Hepatocyte (in vitro differentiated cells): ENCODE data around the gene SEMA5A. TPM values are rescaled to one million over a fixed set of nuclear protein-coding genes. Genes with fewer than 3 reads are reported as not detected.

ENCODE experiments used
- DNase-seq: peaks from one replicate; pipeline ENCODE4 v3.0.0-alpha.2; 2016; ENCODE audit warnings: low spot score
- H2AFZ ChIP-seq: fragments of 200-600 bp; sonication (generic); 2 replicates; pipeline ENCODE4 v1.6.0; 2016; ENCODE audit warnings: antibody characterized with exemption, mild to moderate bottlenecking
- H3K27ac ChIP-seq: fragments of 200-600 bp; sonication (generic); 2 replicates; pipeline ENCODE4 v1.5.1; 2016; ENCODE audit warnings: mild to moderate bottlenecking
- H3K27me3 ChIP-seq: fragments of 200-600 bp; sonication (generic); 2 replicates; pipeline ENCODE4 v1.6.1; 2016
- H3K36me3 ChIP-seq: fragments of 200-600 bp; sonication (generic); replicated peaks from 2 replicates; pipeline ENCODE4 v1.5.1; 2016; ENCODE audit warnings: low read depth; ENCODE audit not compliant: insufficient read depth
- H3K4me1 ChIP-seq: fragments of 200-600 bp; sonication (generic); 2 replicates; pipeline ENCODE4 v1.5.1; 2016; ENCODE audit warnings: mild to moderate bottlenecking, moderate library complexity; ENCODE audit not compliant: insufficient read depth
- H3K4me2 ChIP-seq: fragments of 200-600 bp; sonication (generic); 2 replicates; pipeline ENCODE4 v1.6.0; 2016
- H3K4me3 ChIP-seq: fragments of 200-600 bp; sonication (generic); 2 replicates; pipeline ENCODE4 v1.5.1; 2016; ENCODE audit warnings: mild to moderate bottlenecking
- H3K79me2 ChIP-seq: fragments of 200-600 bp; sonication (generic); 2 replicates; pipeline ENCODE4 v1.6.0; 2017; ENCODE audit warnings: mild to moderate bottlenecking
- H3K9me2 ChIP-seq: fragments of 200-600 bp; sonication (generic); replicated peaks from 2 replicates; pipeline ENCODE4 v1.6.0; 2017; ENCODE audit warnings: mild to moderate bottlenecking; ENCODE audit not compliant: insufficient read depth
- H3K9me3 ChIP-seq: fragments of 200-600 bp; sonication (generic); 2 replicates; pipeline ENCODE4 v1.5.1; 2016; ENCODE audit warnings: low read depth, mild to moderate bottlenecking
- H4K20me1 ChIP-seq: fragments of 200-600 bp; sonication (generic); 2 replicates; pipeline ENCODE4 v1.6.0; 2016; ENCODE audit warnings: mild to moderate bottlenecking; ENCODE audit not compliant: insufficient read depth, poor library complexity, severe bottlenecking
- EZH2 ChIP-seq: fragments of 200-600 bp; sonication (generic); IDR thresholded peaks from 2 replicates; pipeline ENCODE4 v1.6.1; 2016; ENCODE audit warnings: antibody characterized with exemption, mild to moderate bottlenecking, borderline replicate concordance
- EZH2phosphoT487 ChIP-seq: fragments of 200-600 bp; sonication (generic); IDR thresholded peaks from one replicate; pipeline ENCODE4 v1.6.1; 2018; ENCODE audit warnings: antibody characterized with exemption, mild to moderate bottlenecking, low read depth, moderate library complexity; ENCODE audit not compliant: unreplicated experiment, severe bottlenecking
- WGBS: methylation state at CpG from one replicate; pipeline ENCODE4 v1.1.6; 2016; ENCODE audit warnings: low lambda C conversion rate; ENCODE audit errors: missing lambda C conversion rate; 5-methylcytosine and 5-hydroxymethylcytosine counted together
- polyA plus RNA-seq: library from polyadenylated mRNA; unstranded; fragments of >200 nt; fragmentation: Nextera tagmentation; extraction: Ambion mirVana; gene quantifications from 2 replicates; pipeline ENCODE4 v1.2.1, GENCODE V29; 2016
- total RNA-seq: library from RNA; depleted of rRNA; stranded (reverse); fragments of >200 nt; gene quantifications from 2 replicates; pipeline ENCODE4 v1.2.3, GENCODE V29; 2014
- TF ChIP-seq, protein P1 (sequence below): fragments of 200-600 bp; sonication (generic); IDR thresholded peaks from 2 replicates; pipeline ENCODE4 v1.5.1; 2016; ENCODE audit warnings: antibody characterized with exemption, mild to moderate bottlenecking; ENCODE audit not compliant: poor library complexity

SEMA5A gene
- total and polyA plus RNA-seq, 2 experiments from 2014 or later: 10.7 to 21.7 TPM

DNA sequence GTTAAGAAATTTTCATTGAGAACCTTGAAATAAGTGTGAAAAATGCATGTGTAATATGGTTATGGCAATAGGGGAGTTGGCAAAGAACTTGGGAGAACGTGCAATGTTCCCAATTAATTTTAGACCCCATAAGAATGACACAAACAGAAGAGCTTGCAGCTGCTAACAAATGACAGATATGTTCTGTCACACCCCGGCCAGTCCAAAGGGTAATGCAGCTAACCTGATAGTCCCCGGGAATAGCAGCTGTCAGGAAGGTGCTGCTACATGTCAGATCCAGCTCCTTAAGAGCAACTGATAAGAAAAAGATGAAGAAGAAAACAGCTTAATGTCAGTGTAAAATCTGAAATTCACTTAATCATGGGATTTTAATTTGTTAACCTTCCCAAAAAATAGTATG, 30.4 kb downstream of the SEMA5A start:
- H3K9me3 ChIP-seq: no peaks in the 10 kb centered on the region
- H4K20me1 ChIP-seq: no peaks in the 10 kb centered on the region
- no peak overlapping the region for H3K4me2 ChIP-seq
- peak; percentile 17 for DNase-seq
- 21% methylated on average over 3 of the region's 3 CpGs for WGBS
- no peak for TF ChIP-seq EZH2
- TF ChIP-seq, protein P1, sequence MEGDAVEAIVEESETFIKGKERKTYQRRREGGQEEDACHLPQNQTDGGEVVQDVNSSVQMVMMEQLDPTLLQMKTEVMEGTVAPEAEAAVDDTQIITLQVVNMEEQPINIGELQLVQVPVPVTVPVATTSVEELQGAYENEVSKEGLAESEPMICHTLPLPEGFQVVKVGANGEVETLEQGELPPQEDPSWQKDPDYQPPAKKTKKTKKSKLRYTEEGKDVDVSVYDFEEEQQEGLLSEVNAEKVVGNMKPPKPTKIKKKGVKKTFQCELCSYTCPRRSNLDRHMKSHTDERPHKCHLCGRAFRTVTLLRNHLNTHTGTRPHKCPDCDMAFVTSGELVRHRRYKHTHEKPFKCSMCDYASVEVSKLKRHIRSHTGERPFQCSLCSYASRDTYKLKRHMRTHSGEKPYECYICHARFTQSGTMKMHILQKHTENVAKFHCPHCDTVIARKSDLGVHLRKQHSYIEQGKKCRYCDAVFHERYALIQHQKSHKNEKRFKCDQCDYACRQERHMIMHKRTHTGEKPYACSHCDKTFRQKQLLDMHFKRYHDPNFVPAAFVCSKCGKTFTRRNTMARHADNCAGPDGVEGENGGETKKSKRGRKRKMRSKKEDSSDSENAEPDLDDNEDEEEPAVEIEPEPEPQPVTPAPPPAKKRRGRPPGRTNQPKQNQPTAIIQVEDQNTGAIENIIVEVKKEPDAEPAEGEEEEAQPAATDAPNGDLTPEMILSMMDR: no peak
- no peak for TF ChIP-seq EZH2phosphoT487
- H3K36me3 ChIP-seq: no peaks in the 10 kb centered on the region
- H3K27me3 ChIP-seq: no peaks in the 10 kb centered on the region
- no peaks in the 10 kb centered on the region for H3K79me2 ChIP-seq
- no peak overlapping the region for H3K27ac ChIP-seq
- no peaks in the 10 kb centered on the region for H3K9me2 ChIP-seq
- peaks cover 4% of the 10 kb centered on the region for H3K4me1 ChIP-seq
- H3K4me3 ChIP-seq: no peak overlapping the region
- H2AFZ ChIP-seq: no peak overlapping the region

DNA sequence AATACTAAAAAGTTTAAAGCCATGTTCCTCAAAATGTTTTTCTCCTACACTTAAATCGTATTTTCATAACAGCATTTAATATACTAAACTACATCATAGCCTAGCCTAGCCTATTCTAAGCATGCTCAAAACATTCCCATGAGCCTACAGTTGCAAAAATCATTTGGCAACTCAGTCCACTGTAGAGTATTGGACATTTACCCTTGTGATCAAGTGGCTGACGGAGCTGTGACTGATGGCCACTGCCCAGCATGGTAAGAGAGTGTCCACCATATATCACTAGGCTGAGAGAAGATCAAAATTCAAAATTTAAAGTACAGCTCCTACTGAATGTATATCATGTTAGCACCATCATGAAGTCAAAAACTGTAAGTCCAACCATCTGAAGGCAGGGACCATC, 30.9 kb downstream of the SEMA5A start:
- no peaks in the 10 kb centered on the region for H3K36me3 ChIP-seq
- H3K27me3 ChIP-seq: no peaks in the 10 kb centered on the region
- DNase-seq: no peak
- no peak overlapping the region for H3K4me2 ChIP-seq
- H3K4me3 ChIP-seq: no peak overlapping the region
- H4K20me1 ChIP-seq: no peaks in the 10 kb centered on the region
- H3K27ac ChIP-seq: no peak overlapping the region
- no peaks in the 10 kb centered on the region for H3K9me3 ChIP-seq
- H3K9me2 ChIP-seq: no peaks in the 10 kb centered on the region
- H3K79me2 ChIP-seq: no peaks in the 10 kb centered on the region
- no peak for TF ChIP-seq EZH2phosphoT487
- TF ChIP-seq EZH2: no peak
- H2AFZ ChIP-seq: no peak overlapping the region
- WGBS: 90% methylated on average over 2 of the region's 2 CpGs
- peaks cover 4% of the 10 kb centered on the region for H3K4me1 ChIP-seq

GRCh38 chr5:9513827-9514226, 32.0 kb downstream of the SEMA5A start:
- Histone ChIP-seq H2AFZ (no peak overlapping the region), H3K4me2 (peak overlapping the region; percentile 26), H3K27me3 (no peaks in the 10 kb centered on the region), H3K9me3 (no peaks in the 10 kb centered on the region), H4K20me1 (no peaks in the 10 kb centered on the region), H3K79me2 (no peaks in the 10 kb centered on the region), H3K36me3 (no peaks in the 10 kb centered on the region), H3K27ac (peak overlapping the region; percentile 39), H3K9me2 (no peaks in the 10 kb centered on the region), H3K4me1 (peaks cover 4% of the 10 kb centered on the region), H3K4me3 (no peak overlapping the region)
- TF ChIP-seq, protein P1: peak; percentile 47
- TF ChIP-seq EZH2phosphoT487: no peak
- DNase-seq: peak; percentile 45
- WGBS: 47% methylated on average over 4 of the region's 4 CpGs

- no peak for DNase-seq
- Histone ChIP-seq H3K79me2 (no peaks in the 10 kb centered on the region), H4K20me1 (no peaks in the 10 kb centered on the region), H3K4me3 (no peak overlapping the region), H2AFZ (no peak overlapping the region), H3K27me3 (no peaks in the 10 kb centered on the region), H3K36me3 (no peaks in the 10 kb centered on the region), H3K9me3 (no peaks in the 10 kb centered on the region), H3K9me2 (no peaks in the 10 kb centered on the region), H3K4me1 (peaks cover 4% of the 10 kb centered on the region), H3K27ac (no peak overlapping the region), H3K4me2 (no peak overlapping the region)
- TF ChIP-seq, protein P1: no peak
- TF ChIP-seq EZH2 (no peak), EZH2phosphoT487 (no peak)
- 71% methylated on average over 4 of the region's 4 CpGs for WGBS
Observed at GRCh38 chr5:9512457-9512856, 33.4 kb downstream of the SEMA5A start.
